GM10266 (cell line): ENCODE measurements around the gene TBC1D22A.

Source experiments
- DNase-seq: peaks from one replicate; pipeline ENCODE4 v3.0.0; 2012; ENCODE audit errors: extremely low spot score
- CTCF ChIP-seq: IDR thresholded peaks from 2 replicates; pipeline ENCODE4 v1.5.1; 2012; ENCODE audit warnings: mild to moderate bottlenecking, low read depth; ENCODE audit not compliant: control insufficient read depth, insufficient read depth; ENCODE audit errors: missing control alignments

The TBC1D22A gene

GRCh38 chr22:47086596-47087248, 324.3 kb downstream of the TBC1D22A start:
- DNase-seq, result no peak
- no peak for TF ChIP-seq CTCF

GRCh38 chr22:47088480-47089158, 326.2 kb downstream of the TBC1D22A start:
- no peak for TF ChIP-seq CTCF

GRCh38 chr22:47089374-47089773, 326.9 kb downstream of the TBC1D22A start:
- DNase-seq, result no peak
- no peak for TF ChIP-seq CTCF

More at GRCh38 chr22:47088480-47089158, 326.2 kb downstream of the TBC1D22A start:
- DNase-seq, result no peak

- no peak for TF ChIP-seq CTCF
- DNase-seq, result no peak
These were observed 327.5 kb downstream of the TBC1D22A start for GRCh38 chr22:47089796-47090460.

GRCh38 chr22:47090591-47091245, 328.3 kb downstream of the TBC1D22A start:
- DNase-seq, result no peak
- TF ChIP-seq CTCF, result no peak

GRCh38 chr22:47091246-47091651, 328.8 kb downstream of the TBC1D22A start:
- DNase-seq, result no peak

More at GRCh38 chr22:47091246-47091651, 328.8 kb downstream of the TBC1D22A start:
- no peak for TF ChIP-seq CTCF
